SK-N-SH (cell line): ENCODE data around the gene HSD17B4. TPM values are rescaled to one million over a fixed set of nuclear protein-coding genes. Genes with fewer than 3 reads are reported as not detected.

ENCODE experiments used
- CTCF ChIA-PET: fragments of 300-600, 350-600 bp; formaldehyde crosslinking; extraction: SDS; loops from one replicate; lab custom pipeline; 2021; lab: Yijun Ruan, JAX
- POLR2A ChIA-PET: fragments of 350-600 bp; sonication (Branson Sonifier 250); formaldehyde crosslinking; extraction: SDS; loops from one replicate; lab custom pipeline; 2020; ENCODE audit warnings: antibody characterized with exemption, inconsistent platforms; lab: Yijun Ruan, JAX
- DNase-seq: peaks from one replicate; pipeline ENCODE4 v3.0.0; 2012
- H2AFZ ChIP-seq: fragments of 200-600 bp; sonication (generic); 2 replicates; pipeline ENCODE4 v1.8.1; 2016; ENCODE audit warnings: antibody characterized with exemption, mild to moderate bottlenecking, low read depth
- H3F3A ChIP-seq: fragments of 200-600 bp; sonication (generic); replicated peaks from 2 replicates; pipeline ENCODE3; 2016; ENCODE audit warnings: antibody characterized with exemption, mild to moderate bottlenecking; ENCODE audit not compliant: insufficient read depth
- H3K27ac ChIP-seq, 2 experiments: fragments of 200-500 bp in 1 of 2; fragments of 200-600 bp in 1 of 2; sonication (Bioruptor generic) in 1 of 2; sonication (generic), shearing (Covaris generic) in 1 of 2; 2 replicates each; pipeline versions ENCODE4 v1.5.1 to v1.6.1; 2014 to 2016; ENCODE audit warnings: low read depth in 2 of 2, inconsistent platforms in 1 of 2, low read length in 1 of 2, mild to moderate bottlenecking in 1 of 2, mixed read lengths in 1 of 2
- H3K27me3 ChIP-seq: fragments of 200-600 bp; sonication (generic), shearing (Covaris generic); 2 replicates; pipeline ENCODE4 v1.6.1; 2016; ENCODE audit warnings: mixed run types; ENCODE audit not compliant: insufficient read depth
- H3K36me3 ChIP-seq, 2 experiments: fragments of 200-500 bp in 1 of 2; fragments of 200-600 bp in 1 of 2; sonication (Bioruptor generic) in 1 of 2; sonication (generic) in 1 of 2; replicated peaks in 1 of 2; 2 replicates each; pipeline versions ENCODE3 to v1.5.1; 2014 to 2016; ENCODE audit warnings: low read length in 1 of 2, mild to moderate bottlenecking in 1 of 2; ENCODE audit not compliant: insufficient read depth in 2 of 2, control insufficient read depth in 1 of 2
- H3K4me1 ChIP-seq, 2 experiments: fragments of 200-500 bp in 1 of 2; fragments of 200-600 bp in 1 of 2; sonication (Bioruptor generic) in 1 of 2; sonication (generic), shearing (Covaris generic) in 1 of 2; 2 replicates each; pipeline versions ENCODE4 v1.5.1 to v1.6.1; 2014 to 2016; ENCODE audit warnings: low read depth in 1 of 2, low read length in 1 of 2, mixed run types in 1 of 2; ENCODE audit not compliant: insufficient read depth in 2 of 2, control insufficient read depth in 1 of 2
- H3K4me2 ChIP-seq: fragments of 200-600 bp; sonication (generic), shearing (Covaris generic); 2 replicates; pipeline ENCODE4 v1.6.1; 2017; ENCODE audit warnings: mixed run types
- H3K4me3 ChIP-seq, 2 experiments: fragments of 200-500 bp in 1 of 2; fragments of 200-600 bp in 1 of 2; sonication (Bioruptor generic) in 1 of 2; sonication (generic), shearing (Covaris generic) in 1 of 2; 2 replicates each; pipeline versions ENCODE4 v1.5.1 to v1.8.1; 2014 to 2016; ENCODE audit warnings: low read depth in 2 of 2, inconsistent platforms in 1 of 2, low read length in 1 of 2, mild to moderate bottlenecking in 1 of 2, mixed read lengths in 1 of 2, moderate library complexity in 1 of 2
- H3K79me2 ChIP-seq: fragments of 200-600 bp; sonication (generic); 2 replicates; pipeline ENCODE4 v1.8.1; 2017; ENCODE audit warnings: mild to moderate bottlenecking; ENCODE audit not compliant: insufficient read depth
- H3K9ac ChIP-seq: fragments of 200-600 bp; sonication (generic); 2 replicates; pipeline ENCODE4 v1.6.1; 2017; ENCODE audit warnings: mixed run types
- H3K9me2 ChIP-seq: fragments of 200-600 bp; sonication (generic); 2 replicates; pipeline ENCODE4 v1.6.1; 2017; ENCODE audit warnings: mixed run types
- H3K9me3 ChIP-seq: fragments of 200-600 bp; sonication (generic); 2 replicates; pipeline ENCODE4 v1.6.1; 2017; ENCODE audit warnings: mixed run types, mild to moderate bottlenecking, moderate library complexity
- H4K20me1 ChIP-seq: fragments of 200-600 bp; sonication (generic); 2 replicates; pipeline ENCODE4 v1.6.1; 2017; ENCODE audit warnings: mild to moderate bottlenecking, mixed run types; ENCODE audit not compliant: insufficient read depth
- CHD2 ChIP-seq: fragments of 150-350 bp; IDR thresholded peaks from 2 replicates; pipeline ENCODE4 v1.6.1; 2018; ENCODE audit warnings: low read length; ENCODE audit not compliant: partially characterized antibody
- CTCF ChIP-seq: fragments of 200-600 bp; sonication (generic); IDR thresholded peaks from 2 replicates; pipeline ENCODE4 v1.6.1; 2017; ENCODE audit warnings: antibody characterized with exemption, mild to moderate bottlenecking, moderate library complexity
- ELF1 ChIP-seq: IDR thresholded peaks from 2 replicates; pipeline ENCODE4 v1.4.0; 2012
- FOSL2 ChIP-seq: IDR thresholded peaks from 2 replicates; pipeline ENCODE4 v1.4.0; 2012; ENCODE audit warnings: low read depth, mild to moderate bottlenecking, moderate library complexity, borderline replicate concordance
- IRF3 ChIP-seq: fragments of 150-350 bp; IDR thresholded peaks from 2 replicates; pipeline ENCODE4 v1.6.1; 2016; ENCODE audit warnings: mild to moderate bottlenecking, low read depth, low read length
- JUND ChIP-seq: IDR thresholded peaks from 2 replicates; pipeline ENCODE4 v1.4.0; 2012
- MAX ChIP-seq: IDR thresholded peaks from 2 replicates; pipeline ENCODE4 v1.4.0; 2012; ENCODE audit warnings: low read depth
- MXI1 ChIP-seq: IDR thresholded peaks from 2 replicates; pipeline ENCODE4 v1.6.1; 2012; ENCODE audit warnings: mild to moderate bottlenecking, low read depth, low read length, improper control_type of control experiment
- NFIC ChIP-seq: IDR thresholded peaks from 2 replicates; pipeline ENCODE4 v1.4.0; 2012; ENCODE audit warnings: borderline replicate concordance
- POLR2AphosphoS5 ChIP-seq: IDR thresholded peaks from 2 replicates; pipeline ENCODE4 v1.6.1; 2012; ENCODE audit warnings: low read depth, low read length
- RFX5 ChIP-seq: IDR thresholded peaks from 2 replicates; pipeline ENCODE4 v1.6.1; 2012; ENCODE audit warnings: mild to moderate bottlenecking, improper control_type of control experiment, low read length
- RXRA ChIP-seq: IDR thresholded peaks from 2 replicates; pipeline ENCODE4 v1.4.0; 2012; ENCODE audit warnings: low read depth, mild to moderate bottlenecking, borderline replicate concordance
- SIN3A ChIP-seq: IDR thresholded peaks from 2 replicates; pipeline ENCODE4 v1.6.1; 2012; ENCODE audit warnings: low read depth, mild to moderate bottlenecking, low read length, moderate library complexity, borderline replicate concordance
- SMC3 ChIP-seq: IDR thresholded peaks from 2 replicates; pipeline ENCODE4 v1.6.1; 2012; ENCODE audit warnings: low read depth, low read length, improper control_type of control experiment
- TAF1 ChIP-seq: IDR thresholded peaks from 2 replicates; pipeline ENCODE4 v1.6.1; 2012; ENCODE audit warnings: low read depth, mild to moderate bottlenecking, low read length, moderate library complexity, borderline replicate concordance
- YY1 ChIP-seq: IDR thresholded peaks from 2 replicates; pipeline ENCODE4 v1.4.0; 2012; ENCODE audit warnings: low read depth, mild to moderate bottlenecking
- WGBS: methylation state at CpG from one replicate; pipeline ENCODE4 v1.1.6; 2017; ENCODE audit warnings: low lambda C conversion rate; 5-methylcytosine and 5-hydroxymethylcytosine counted together
- polyA plus RNA-seq, 3 experiments: library from polyadenylated mRNA; depleted of rRNA; stranded (reverse); fragments of >200 nt; gene quantifications; 2 replicates each; pipeline ENCODE4 v1.2.3, GENCODE V29; 2012
- TF ChIP-seq, protein P1 (sequence below): IDR thresholded peaks from 2 replicates; pipeline ENCODE4 v1.4.0; 2012; ENCODE audit warnings: low read depth, borderline replicate concordance
- TF ChIP-seq, protein P2 (sequence below): fragments of 150-350 bp; IDR thresholded peaks from 2 replicates; pipeline ENCODE4 v1.6.1; 2017; ENCODE audit warnings: antibody characterized with exemption, low read length, low read depth, borderline replicate concordance
- TF ChIP-seq, protein P3 (sequence below): IDR thresholded peaks from 2 replicates; pipeline ENCODE4 v1.4.0; 2012; ENCODE audit warnings: low read depth, borderline replicate concordance

HSD17B4 gene
- polyA plus RNA-seq, 1 of the 3 experiments (the other 2 are of a cell fraction), result 119 TPM

GRCh38 chr5:119483155-119483554, 30.9 kb downstream of the HSD17B4 start:
- 100% methylated on average over 1 of the region's 1 CpG for WGBS
- H3K9ac ChIP-seq, result no peak overlapping the region
- no peak overlapping the region for H3K4me3 ChIP-seq
- CTCF ChIA-PET, result interaction anchor here (1.6 kb wide), 1 partner anchor 13 kb away, joined by 5 read pairs; no protein-coding TSS in a partner anchor
- no peak for DNase-seq
- H3K27me3 ChIP-seq, result no peaks in the 10 kb centered on the region
- H3K9me3 ChIP-seq, result no peaks in the 10 kb centered on the region
- H4K20me1 ChIP-seq, result no peaks in the 10 kb centered on the region
- no peak overlapping the region for H2AFZ ChIP-seq
- POLR2A ChIA-PET, result no interaction called here
- H3K4me1 ChIP-seq, result no peaks in the 10 kb centered on the region
- H3K36me3 ChIP-seq, result peaks cover 56 to 67% of the 10 kb centered on the region in 2 experiments
- no peaks in the 10 kb centered on the region for H3F3A ChIP-seq
- TF ChIP-seq, protein P1, sequence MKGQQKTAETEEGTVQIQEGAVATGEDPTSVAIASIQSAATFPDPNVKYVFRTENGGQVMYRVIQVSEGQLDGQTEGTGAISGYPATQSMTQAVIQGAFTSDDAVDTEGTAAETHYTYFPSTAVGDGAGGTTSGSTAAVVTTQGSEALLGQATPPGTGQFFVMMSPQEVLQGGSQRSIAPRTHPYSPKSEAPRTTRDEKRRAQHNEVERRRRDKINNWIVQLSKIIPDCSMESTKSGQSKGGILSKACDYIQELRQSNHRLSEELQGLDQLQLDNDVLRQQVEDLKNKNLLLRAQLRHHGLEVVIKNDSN, result no peak
- no peak for TF ChIP-seq RXRA
- TF ChIP-seq NFIC, result no peak
- TF ChIP-seq YY1, result no peak
- TF ChIP-seq MAX, result no peak
- no peak for TF ChIP-seq MXI1
- TF ChIP-seq TAF1, result no peak
- no peak for TF ChIP-seq RFX5
- TF ChIP-seq, protein P2, sequence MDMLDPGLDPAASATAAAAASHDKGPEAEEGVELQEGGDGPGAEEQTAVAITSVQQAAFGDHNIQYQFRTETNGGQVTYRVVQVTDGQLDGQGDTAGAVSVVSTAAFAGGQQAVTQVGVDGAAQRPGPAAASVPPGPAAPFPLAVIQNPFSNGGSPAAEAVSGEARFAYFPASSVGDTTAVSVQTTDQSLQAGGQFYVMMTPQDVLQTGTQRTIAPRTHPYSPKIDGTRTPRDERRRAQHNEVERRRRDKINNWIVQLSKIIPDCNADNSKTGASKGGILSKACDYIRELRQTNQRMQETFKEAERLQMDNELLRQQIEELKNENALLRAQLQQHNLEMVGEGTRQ, result no peak
- no peak for TF ChIP-seq FOSL2
- TF ChIP-seq POLR2AphosphoS5, result no peak
- no peak for TF ChIP-seq CTCF
- no peak for TF ChIP-seq IRF3
- TF ChIP-seq SMC3, result no peak
- no peak for TF ChIP-seq SIN3A
- TF ChIP-seq JUND, result no peak
- no peak for TF ChIP-seq CHD2
- TF ChIP-seq, protein P3, sequence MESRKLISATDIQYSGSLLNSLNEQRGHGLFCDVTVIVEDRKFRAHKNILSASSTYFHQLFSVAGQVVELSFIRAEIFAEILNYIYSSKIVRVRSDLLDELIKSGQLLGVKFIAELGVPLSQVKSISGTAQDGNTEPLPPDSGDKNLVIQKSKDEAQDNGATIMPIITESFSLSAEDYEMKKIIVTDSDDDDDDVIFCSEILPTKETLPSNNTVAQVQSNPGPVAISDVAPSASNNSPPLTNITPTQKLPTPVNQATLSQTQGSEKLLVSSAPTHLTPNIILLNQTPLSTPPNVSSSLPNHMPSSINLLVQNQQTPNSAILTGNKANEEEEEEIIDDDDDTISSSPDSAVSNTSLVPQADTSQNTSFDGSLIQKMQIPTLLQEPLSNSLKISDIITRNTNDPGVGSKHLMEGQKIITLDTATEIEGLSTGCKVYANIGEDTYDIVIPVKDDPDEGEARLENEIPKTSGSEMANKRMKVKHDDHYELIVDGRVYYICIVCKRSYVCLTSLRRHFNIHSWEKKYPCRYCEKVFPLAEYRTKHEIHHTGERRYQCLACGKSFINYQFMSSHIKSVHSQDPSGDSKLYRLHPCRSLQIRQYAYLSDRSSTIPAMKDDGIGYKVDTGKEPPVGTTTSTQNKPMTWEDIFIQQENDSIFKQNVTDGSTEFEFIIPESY, result no peak
- no peak for TF ChIP-seq ELF1
- H3K4me2 ChIP-seq, result no peak overlapping the region
- H3K9me2 ChIP-seq, result no peaks in the 10 kb centered on the region
- no peak overlapping the region for H3K27ac ChIP-seq
- no peaks in the 10 kb centered on the region for H3K79me2 ChIP-seq
